Mesendoderm (in vitro differentiated cells): Measurements from ENCODE around the gene HRH2.
A peak's percentile ranks its signal among the peaks of the same experiment; 100 is the strongest.

Experiments used
- DNase-seq: peaks from one replicate; pipeline ENCODE4 v3.0.0; 2013
- H2AK5ac ChIP-seq: 2 replicates; pipeline ENCODE4 v1.6.1; 2013; ENCODE audit warnings: low read length, inconsistent platforms
- H2BK120ac ChIP-seq: 2 replicates; pipeline ENCODE4 v1.6.1; 2013; ENCODE audit warnings: low read depth, mild to moderate bottlenecking, low read length, moderate library complexity, mixed read lengths
- H2BK15ac ChIP-seq: replicated peaks from 2 replicates; pipeline ENCODE4 v1.6.1; 2013; ENCODE audit warnings: low read depth, mild to moderate bottlenecking, moderate library complexity
- H2BK5ac ChIP-seq: 2 replicates; pipeline ENCODE4 v1.6.1; 2013; ENCODE audit warnings: low read length, inconsistent platforms
- H3K18ac ChIP-seq: 2 replicates; pipeline ENCODE4 v1.6.1; 2013; ENCODE audit warnings: mild to moderate bottlenecking, low read length, mixed read lengths
- H3K23ac ChIP-seq: one replicate; pipeline ENCODE4 v1.6.1; 2013; ENCODE audit warnings: low read length
- H3K27ac ChIP-seq: 2 replicates; pipeline ENCODE4 v1.5.1; 2013; ENCODE audit warnings: low read depth, mild to moderate bottlenecking, inconsistent platforms, low read length, moderate library complexity
- H3K27me3 ChIP-seq: 2 replicates; pipeline ENCODE4 v1.6.1; 2013; ENCODE audit warnings: low read length, control low read depth, mild to moderate bottlenecking, inconsistent platforms; ENCODE audit not compliant: insufficient read depth, poor library complexity
- H3K36me3 ChIP-seq: 2 replicates; pipeline ENCODE4 v1.6.1; 2013; ENCODE audit warnings: low read length, inconsistent platforms; ENCODE audit not compliant: control insufficient read depth, insufficient read depth
- H3K4ac ChIP-seq: one replicate; pipeline ENCODE4 v1.6.1; 2013; ENCODE audit warnings: low read depth, mild to moderate bottlenecking, low read length, moderate library complexity
- H3K4me1 ChIP-seq: 2 replicates; pipeline ENCODE4 v1.6.1; 2013; ENCODE audit warnings: low read depth, low read length, inconsistent platforms; ENCODE audit not compliant: control insufficient read depth
- H3K4me2 ChIP-seq: 2 replicates; pipeline ENCODE4 v1.6.1; 2013; ENCODE audit warnings: low read length
- H3K4me3 ChIP-seq: 2 replicates; pipeline ENCODE4 v1.5.1; 2013; ENCODE audit warnings: mild to moderate bottlenecking, low read length
- H3K56ac ChIP-seq: one replicate; pipeline ENCODE4 v1.6.1; 2013; ENCODE audit warnings: low read length
- H3K79me1 ChIP-seq: 2 replicates; pipeline ENCODE4 v1.6.1; 2013; ENCODE audit warnings: low read length, inconsistent platforms
- H3K79me2 ChIP-seq: 2 replicates; pipeline ENCODE4 v1.6.1; 2013; ENCODE audit warnings: mild to moderate bottlenecking, low read length; ENCODE audit not compliant: control insufficient read depth, insufficient read depth
- H3K9ac ChIP-seq: 2 replicates; pipeline ENCODE4 v1.6.1; 2013; ENCODE audit warnings: low read length, inconsistent platforms
- H4K5ac ChIP-seq: one replicate; pipeline ENCODE4 v1.6.1; 2013; ENCODE audit warnings: low read length
- H4K8ac ChIP-seq: one replicate; pipeline ENCODE4 v1.6.1; 2013; ENCODE audit warnings: low read depth, mild to moderate bottlenecking, control low read depth, low read length, moderate library complexity
- WGBS: extraction: QIAGEN DNeasy Blood & Tissue Kit; methylation state at CpG from one replicate; pipeline ENCODE4 v1.1.7; 2013; ENCODE audit warnings: low lambda C conversion rate, missing lambda C conversion rate; ENCODE audit not compliant: insufficient coverage; ENCODE audit errors: extremely low coverage; 5-methylcytosine and 5-hydroxymethylcytosine counted together

HRH2 gene

DNA sequence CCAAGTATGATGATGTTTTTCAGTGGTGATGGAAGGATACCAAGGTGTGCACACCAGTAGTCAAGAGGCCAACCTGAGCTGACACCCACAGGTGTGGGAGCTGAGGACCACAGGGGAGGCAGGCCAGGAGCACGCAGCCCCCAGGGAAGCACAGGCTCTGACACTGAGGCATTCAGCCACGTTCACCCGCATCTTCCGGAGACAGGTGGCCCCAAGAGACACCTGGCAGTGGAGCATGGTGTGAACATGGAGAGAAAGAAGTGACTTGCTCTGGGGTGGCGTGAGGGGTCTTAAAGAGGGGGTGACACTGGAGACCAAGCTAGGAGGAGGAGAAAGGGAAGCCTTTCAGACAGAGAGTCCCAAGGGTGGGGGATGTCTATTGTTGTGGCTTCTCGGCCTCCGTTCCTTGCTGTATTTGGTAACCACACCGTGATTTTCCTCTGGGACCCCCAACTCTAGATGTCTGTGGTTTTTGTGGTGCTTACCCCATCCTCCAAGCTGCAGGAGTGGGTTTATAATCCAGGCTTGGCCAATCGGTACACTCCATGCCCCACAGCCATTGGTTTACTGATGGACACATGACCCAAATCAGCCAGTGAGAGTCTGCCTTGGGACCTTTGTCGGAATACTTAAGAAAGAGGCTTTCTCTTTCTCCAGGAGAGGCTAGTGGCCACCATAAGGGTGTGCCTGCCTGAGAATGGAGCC, 84.6 kb downstream of the HRH2 start:
- Histone ChIP-seq H2AK5ac (no peak overlapping the region), H3K27ac (no peak overlapping the region), H3K4me2 (no peak overlapping the region), H3K4me3 (no peak overlapping the region), H3K18ac (no peak overlapping the region), H3K56ac (no peak overlapping the region), H2BK120ac (no peak overlapping the region), H3K23ac (no peak overlapping the region), H4K8ac (no peak overlapping the region), H3K9ac (no peak overlapping the region), H3K79me1 (no peaks in the 10 kb centered on the region), H4K5ac (no peak overlapping the region), H3K79me2 (no peaks in the 10 kb centered on the region), H2BK5ac (no peak overlapping the region), H3K4ac (no peak overlapping the region), H2BK15ac (no peak overlapping the region), H3K27me3 (no peaks in the 10 kb centered on the region), H3K36me3 (no peaks in the 10 kb centered on the region), H3K4me1 (no peaks in the 10 kb centered on the region)
- WGBS: no CpG with 5 or more reads among the region's 10 CpGs
- no peak for DNase-seq

DNA sequence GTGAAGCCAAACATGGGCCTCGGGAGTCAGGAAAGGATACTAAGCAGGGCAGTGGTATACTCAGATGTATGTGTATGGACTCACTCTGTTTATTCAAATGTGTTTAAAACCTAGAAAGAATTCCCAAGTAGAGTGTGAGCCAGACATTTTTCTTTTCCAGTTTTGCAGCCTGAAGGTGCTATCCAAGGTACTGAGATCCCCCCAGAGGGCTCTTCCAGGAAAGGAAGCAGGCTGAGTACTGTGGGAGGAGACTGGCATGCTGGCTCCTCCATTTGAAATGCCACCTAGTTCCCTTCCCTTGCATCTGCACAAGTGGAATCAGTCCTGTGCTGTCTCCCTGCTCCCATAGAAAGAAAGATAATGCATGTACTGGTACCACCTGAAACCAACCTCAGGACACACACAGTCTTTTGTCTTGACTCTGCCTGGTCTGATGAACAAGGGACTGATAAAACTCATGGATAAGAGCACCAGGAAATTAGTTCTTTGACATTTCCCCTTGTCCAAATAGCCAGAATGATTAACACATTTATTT, 85.9 kb downstream of the HRH2 start:
- Histone ChIP-seq H3K4ac (no peak overlapping the region), H3K27me3 (no peaks in the 10 kb centered on the region), H3K79me1 (no peaks in the 10 kb centered on the region), H4K5ac (no peak overlapping the region), H2BK15ac (no peak overlapping the region), H3K27ac (no peak overlapping the region), H3K56ac (no peak overlapping the region), H3K9ac (no peak overlapping the region), H3K4me3 (no peak overlapping the region), H2BK5ac (no peak overlapping the region), H3K18ac (no peak overlapping the region), H3K4me1 (no peaks in the 10 kb centered on the region), H3K23ac (no peak overlapping the region), H3K79me2 (no peaks in the 10 kb centered on the region), H4K8ac (no peak overlapping the region), H3K36me3 (no peaks in the 10 kb centered on the region), H2AK5ac (no peak overlapping the region), H3K4me2 (no peak overlapping the region), H2BK120ac (no peak overlapping the region)
- WGBS: no CpG with 5 or more reads among the region's 1 CpG
- DNase-seq: peak; percentile 60

DNA sequence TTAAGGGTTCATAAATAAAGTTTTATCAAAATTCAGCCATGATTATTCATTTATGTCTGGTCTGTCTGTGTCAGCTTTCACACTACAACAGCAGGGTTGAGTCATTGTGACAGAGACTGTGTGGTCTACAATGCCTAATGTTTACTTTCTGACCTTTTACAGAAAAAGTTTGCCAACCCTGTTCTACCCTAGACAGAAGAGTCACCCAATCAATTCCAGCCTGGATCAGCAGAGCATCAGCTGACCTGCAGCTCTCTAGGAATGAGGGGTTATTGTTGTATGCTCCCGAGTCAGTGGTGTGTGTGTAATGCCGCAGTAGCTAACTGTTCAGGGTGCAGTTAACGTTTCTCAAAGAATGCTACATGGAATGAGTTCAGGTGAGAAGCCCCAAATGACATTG, 87.3 kb downstream of the HRH2 start:
- Histone ChIP-seq H4K5ac (no peak overlapping the region), H2BK120ac (no peak overlapping the region), H2AK5ac (no peak overlapping the region), H3K79me2 (no peaks in the 10 kb centered on the region), H3K56ac (no peak overlapping the region), H3K79me1 (no peaks in the 10 kb centered on the region), H3K18ac (no peak overlapping the region), H3K9ac (no peak overlapping the region), H2BK15ac (no peak overlapping the region), H4K8ac (no peak overlapping the region), H3K23ac (no peak overlapping the region), H2BK5ac (no peak overlapping the region), H3K4me1 (no peaks in the 10 kb centered on the region), H3K4me3 (no peak overlapping the region), H3K27me3 (no peaks in the 10 kb centered on the region), H3K4ac (no peak overlapping the region), H3K27ac (no peak overlapping the region), H3K4me2 (no peak overlapping the region), H3K36me3 (no peaks in the 10 kb centered on the region)
- no CpG with 5 or more reads among the region's 3 CpGs for WGBS
- no peak for DNase-seq

DNA sequence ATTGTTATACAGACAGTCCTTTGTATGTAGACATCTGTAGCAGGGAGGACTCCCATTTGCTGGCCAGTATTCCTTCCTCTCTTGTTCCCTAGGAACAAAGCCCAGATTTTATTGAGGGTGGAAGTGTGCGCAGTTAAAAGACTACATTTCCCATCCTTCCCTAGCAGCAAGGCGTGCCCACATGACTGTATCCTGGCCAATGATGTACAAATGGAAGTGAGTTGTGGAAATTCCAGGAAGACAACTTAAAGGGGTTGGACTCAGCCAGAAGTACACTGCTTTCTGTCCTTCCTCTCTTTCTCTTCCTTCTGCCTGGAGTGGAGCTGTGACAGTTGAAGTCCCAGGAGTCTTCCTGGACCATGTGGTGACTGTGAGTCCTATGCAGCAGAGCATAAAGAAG, 89.0 kb downstream of the HRH2 start:
- no peak overlapping the region for H2AK5ac ChIP-seq
- no peaks in the 10 kb centered on the region for H3K36me3 ChIP-seq
- no peak overlapping the region for H4K8ac ChIP-seq
- no peak overlapping the region for H2BK15ac ChIP-seq
- H2BK120ac ChIP-seq: no peak overlapping the region
- no peak overlapping the region for H3K18ac ChIP-seq
- H3K79me2 ChIP-seq: no peaks in the 10 kb centered on the region
- H3K56ac ChIP-seq: no peak overlapping the region
- no peak overlapping the region for H3K9ac ChIP-seq
- no peak overlapping the region for H3K4me2 ChIP-seq
- H3K4me1 ChIP-seq: no peaks in the 10 kb centered on the region
- H4K5ac ChIP-seq: no peak overlapping the region
- WGBS: no CpG with 5 or more reads among the region's 2 CpGs
- H2BK5ac ChIP-seq: no peak overlapping the region
- DNase-seq: peak; percentile 62
- no peak overlapping the region for H3K4me3 ChIP-seq
- H3K79me1 ChIP-seq: no peaks in the 10 kb centered on the region
- H3K27me3 ChIP-seq: no peaks in the 10 kb centered on the region
- no peak overlapping the region for H3K23ac ChIP-seq
- H3K4ac ChIP-seq: no peak overlapping the region
- H3K27ac ChIP-seq: no peak overlapping the region

DNA sequence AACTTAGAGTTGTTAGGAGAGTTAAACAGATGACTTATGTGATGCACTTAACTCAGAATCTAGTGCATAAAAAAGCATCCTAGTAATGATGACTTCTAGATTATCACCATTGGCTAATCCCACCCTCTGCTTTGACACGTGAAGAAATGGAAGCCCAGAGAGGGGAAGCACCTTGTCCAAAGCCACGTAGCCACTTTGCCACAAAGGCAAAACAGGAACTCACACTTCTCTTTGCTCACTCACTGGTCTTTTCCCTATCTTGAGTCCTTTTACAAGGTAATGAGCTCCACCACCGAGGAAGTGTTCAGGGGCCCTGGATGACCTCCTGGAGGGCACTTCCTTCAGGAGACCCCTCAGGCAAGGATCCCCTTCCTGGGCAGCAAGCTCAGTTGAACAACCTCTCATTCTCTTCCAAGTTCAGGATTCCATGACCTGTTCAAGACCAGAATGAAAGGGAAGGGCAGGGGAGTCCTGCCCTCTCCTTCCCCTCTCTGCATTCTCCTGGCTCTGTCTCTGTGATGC, 89.7 kb downstream of the HRH2 start:
- Histone ChIP-seq H3K23ac (no peak overlapping the region), H2BK15ac (no peak overlapping the region), H3K18ac (no peak overlapping the region), H3K36me3 (no peaks in the 10 kb centered on the region), H3K9ac (no peak overlapping the region), H3K27ac (no peak overlapping the region), H3K4ac (no peak overlapping the region), H2BK5ac (no peak overlapping the region), H2BK120ac (no peak overlapping the region), H3K4me1 (no peaks in the 10 kb centered on the region), H4K5ac (no peak overlapping the region), H3K56ac (no peak overlapping the region), H3K4me2 (no peak overlapping the region), H3K79me1 (no peaks in the 10 kb centered on the region), H4K8ac (no peak overlapping the region), H3K79me2 (no peaks in the 10 kb centered on the region), H3K27me3 (no peaks in the 10 kb centered on the region), H3K4me3 (no peak overlapping the region), H2AK5ac (no peak overlapping the region)
- no CpG with 5 or more reads among the region's 3 CpGs for WGBS
- DNase-seq: no peak

DNA sequence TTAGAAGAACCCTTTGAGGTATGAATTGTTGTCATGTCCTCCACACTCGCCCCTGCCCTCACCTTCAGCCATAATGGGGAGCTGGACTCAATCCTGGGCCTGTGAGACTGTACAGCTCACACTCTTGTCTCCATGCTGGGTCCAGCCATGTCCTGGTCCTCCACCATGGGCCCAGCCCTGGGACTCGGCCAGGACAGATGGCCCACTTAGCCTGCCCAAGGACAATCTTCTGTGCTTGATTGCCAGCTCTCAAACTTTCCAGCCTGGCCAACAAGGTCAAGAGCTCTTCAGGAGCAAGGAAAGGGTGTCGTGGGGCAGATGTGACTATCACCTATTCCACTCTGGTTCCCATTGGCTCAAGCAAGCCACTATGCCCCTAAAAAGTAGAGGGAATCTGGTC, 90.8 kb downstream of the HRH2 start:
- H3K27ac ChIP-seq: no peak overlapping the region
- H3K79me1 ChIP-seq: no peaks in the 10 kb centered on the region
- H3K27me3 ChIP-seq: no peaks in the 10 kb centered on the region
- no CpG with 5 or more reads among the region's 3 CpGs for WGBS
- DNase-seq: no peak
- no peak overlapping the region for H3K4me3 ChIP-seq
- no peak overlapping the region for H3K23ac ChIP-seq
- no peaks in the 10 kb centered on the region for H3K36me3 ChIP-seq
- H4K8ac ChIP-seq: no peak overlapping the region
- no peak overlapping the region for H2BK15ac ChIP-seq
- no peaks in the 10 kb centered on the region for H3K4me1 ChIP-seq
- no peak overlapping the region for H3K9ac ChIP-seq
- H3K56ac ChIP-seq: no peak overlapping the region
- no peak overlapping the region for H2BK5ac ChIP-seq
- no peak overlapping the region for H2AK5ac ChIP-seq
- no peak overlapping the region for H3K18ac ChIP-seq
- no peak overlapping the region for H4K5ac ChIP-seq
- H3K4ac ChIP-seq: no peak overlapping the region
- H2BK120ac ChIP-seq: no peak overlapping the region
- H3K79me2 ChIP-seq: no peaks in the 10 kb centered on the region
- no peak overlapping the region for H3K4me2 ChIP-seq
